ENCODE measurements around the gene CFAP298. TPM values are rescaled to one million over a fixed set of nuclear protein-coding genes. Genes with fewer than 3 reads are reported as not detected.

The CFAP298 gene
- polyA plus RNA-seq, 1 of the 3 experiments (the other 2 are of a cell fraction): 57.8 TPM

DNA sequence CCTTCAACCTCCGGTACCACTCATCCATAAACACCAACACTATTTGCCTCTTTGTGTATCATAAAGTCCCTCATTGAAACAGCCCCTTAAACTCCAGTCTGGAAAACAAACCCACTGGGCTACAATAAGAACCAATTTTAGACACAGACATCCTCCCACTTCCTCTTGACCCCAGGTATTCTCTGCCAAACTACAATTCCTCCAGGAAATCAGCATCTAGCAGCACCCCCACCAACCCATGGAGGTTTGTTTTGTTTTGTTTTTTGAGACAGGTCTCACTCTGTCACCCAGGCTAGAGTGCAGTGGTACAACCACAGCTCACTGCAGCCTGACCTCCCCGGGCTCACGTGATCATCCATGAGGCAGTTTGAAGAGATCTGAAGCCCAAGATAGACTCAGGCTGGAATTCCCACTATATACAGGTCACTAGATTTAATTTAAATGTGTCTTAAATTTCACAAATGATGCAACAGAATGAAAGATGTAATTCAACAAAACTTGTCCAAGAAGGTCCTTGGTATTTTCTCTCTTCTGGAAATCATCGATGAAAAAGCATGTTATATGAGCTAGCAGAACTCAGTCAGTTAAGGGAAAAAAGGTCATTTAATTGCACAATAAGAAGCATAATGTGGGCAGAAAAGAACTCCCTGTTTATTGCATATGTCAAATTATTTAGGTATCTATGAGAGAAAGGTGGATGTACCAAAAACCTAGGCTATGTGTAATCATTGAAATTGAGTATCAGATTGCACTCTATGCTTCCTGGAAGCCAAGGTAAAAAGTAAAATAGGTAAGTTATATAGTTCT is 57.1 kb downstream of the CFAP298 start:
- Histone ChIP-seq H3K4me3 (ENCODE audit: low read depth in 2 of 2, low read length in 1 of 2) (no peak overlapping the region), H3K4me2 (no peak overlapping the region), H3K9ac (no peak overlapping the region), H3K27ac (ENCODE audit: low read depth in 2 of 2, low read length in 1 of 2) (no peak overlapping the region), H4K20me1 (ENCODE audit: insufficient read depth) (no peaks in the 10 kb centered on the region), H2AFZ (ENCODE audit: low read depth) (no peak overlapping the region), H3K9me3 (no peaks in the 10 kb centered on the region), H3K36me3 (replicated peaks in 1 of 2; ENCODE audit: control insufficient read depth in 1 of 2, insufficient read depth in 2 of 2, low read length in 1 of 2) (no peaks in the 10 kb centered on the region), H3K9me2 (no peaks in the 10 kb centered on the region), H3F3A (replicated peaks; ENCODE audit: insufficient read depth) (no peaks in the 10 kb centered on the region), H3K79me2 (ENCODE audit: insufficient read depth) (no peaks in the 10 kb centered on the region), H3K27me3 (ENCODE audit: insufficient read depth) (no peaks in the 10 kb centered on the region), H3K4me1 (ENCODE audit: control insufficient read depth in 1 of 2, insufficient read depth in 2 of 2, low read depth in 1 of 2, low read length in 1 of 2) (no peaks in the 10 kb centered on the region)
- TF ChIP-seq RFX5 (IDR thresholded peaks at IDR 0.05; ENCODE audit: low read length) (no peak), JUND (IDR thresholded peaks at IDR 0.05) (no peak), FOXM1 (IDR thresholded peaks at IDR 0.05; ENCODE audit: low read depth) (no peak), FOSL2 (IDR thresholded peaks at IDR 0.05; ENCODE audit: borderline replicate concordance, low read depth) (no peak), USF2 (IDR thresholded peaks at IDR 0.05; ENCODE audit: borderline replicate concordance, low read depth, low read length) (no peak), CHD2 (IDR thresholded peaks at IDR 0.05; ENCODE audit: low read length, partially characterized antibody) (no peak), PBX3 (IDR thresholded peaks at IDR 0.05) (no peak), RCOR1 (IDR thresholded peaks at IDR 0.05; ENCODE audit: low read length) (no peak), YY1 (IDR thresholded peaks at IDR 0.05; ENCODE audit: low read depth) (no peak), TCF12 (IDR thresholded peaks at IDR 0.05) (no peak), TAF1 (IDR thresholded peaks at IDR 0.05; ENCODE audit: borderline replicate concordance, low read depth, low read length) (no peak), CTCF (IDR thresholded peaks at IDR 0.05) (no peak), ZBTB33 (IDR thresholded peaks at IDR 0.05; ENCODE audit: borderline replicate concordance, low read depth) (no peak), RAD21 (IDR thresholded peaks at IDR 0.05; ENCODE audit: low read length) (no peak), FOXJ3 (CRISPR knock-in tag; IDR thresholded peaks at IDR 0.05) (no peak), EZH2phosphoT487 (IDR thresholded peaks at IDR 0.05; ENCODE audit: borderline replicate concordance, low read depth) (no peak)
- POLR2A ChIA-PET: no interaction called here
- CTCF ChIA-PET: interaction anchor here (1.7 to 2.2 kb wide), 2 partner anchors 14 to 46 kb away, joined by 4 to 7 read pairs; no protein-coding TSS in a partner anchor
- 95% methylated on average over 4 of the region's 4 CpGs for WGBS (ENCODE audit: low lambda C conversion rate)
- DNase-seq: no peak

Measured in SK-N-SH (cell line).